HEK293 (cell line): ENCODE data around the gene TLE3.

Source experiments
- CTCF ChIP-seq: fragments of 450-650 bp; formaldehyde crosslinking; IDR thresholded peaks from 2 replicates; pipeline ENCODE4 v1.5.1; 2016; ENCODE audit warnings: missing biosample characterization, missing genetic modification characterization
- MYNN ChIP-seq: fragments of 450-650 bp; formaldehyde crosslinking; IDR thresholded peaks from 2 replicates; pipeline ENCODE4 v1.5.1; 2016; ENCODE audit warnings: missing biosample characterization, missing genetic modification characterization, borderline replicate concordance
- TCF7L2 ChIP-seq: IDR thresholded peaks from 2 replicates; pipeline ENCODE4 v1.6.1; 2011; ENCODE audit warnings: low read depth, mild to moderate bottlenecking, inconsistent platforms, low read length, moderate library complexity, borderline replicate concordance
- ZNF112 ChIP-seq: fragments of 450-650 bp; formaldehyde crosslinking; IDR thresholded peaks from 2 replicates; pipeline ENCODE4 v1.5.0; 2017; ENCODE audit warnings: missing biosample characterization, missing genetic modification characterization
- ZNF274 ChIP-seq, 2 experiments: fragments of 200-500 bp in 1 of 2; fragments of 450-650 bp in 1 of 2; sonication (Bioruptor generic) in 1 of 2; formaldehyde crosslinking in 1 of 2; IDR thresholded peaks; 2 replicates each; pipeline versions ENCODE4 v1.5.1 to v1.6.1; 2014 to 2016; ENCODE audit warnings: borderline replicate concordance in 1 of 2, inconsistent platforms in 1 of 2, low read length in 1 of 2, missing biosample characterization in 1 of 2, missing genetic modification characterization in 1 of 2
- ZNF302 ChIP-seq: fragments of 450-650 bp; formaldehyde crosslinking; IDR thresholded peaks from 2 replicates; pipeline ENCODE4 v1.5.1; 2016; ENCODE audit warnings: missing biosample characterization, missing genetic modification characterization, low read depth
- ZNF664 ChIP-seq: fragments of 450-650 bp; formaldehyde crosslinking; IDR thresholded peaks from 2 replicates; pipeline ENCODE4 v1.5.1; 2016; ENCODE audit warnings: missing biosample characterization, missing genetic modification characterization
- ZNF670 ChIP-seq: fragments of 450-650 bp; formaldehyde crosslinking; IDR thresholded peaks from 2 replicates; pipeline ENCODE4 v1.5.1; 2016; ENCODE audit warnings: missing biosample characterization, missing genetic modification characterization, low read depth
- ZNF785 ChIP-seq: fragments of 450-650 bp; formaldehyde crosslinking; IDR thresholded peaks from 2 replicates; pipeline ENCODE4 v1.5.1; 2016; ENCODE audit warnings: missing biosample characterization, missing genetic modification characterization
- ZSCAN30 ChIP-seq: fragments of 450-650 bp; IDR thresholded peaks from 2 replicates; pipeline ENCODE4 v1.5.1; 2018; ENCODE audit warnings: missing biosample characterization, mild to moderate bottlenecking, missing genetic modification characterization, moderate library complexity
- ZXDB ChIP-seq: fragments of 450-650 bp; formaldehyde crosslinking; IDR thresholded peaks from 2 replicates; pipeline ENCODE4 v1.5.1; 2016; ENCODE audit warnings: missing biosample characterization, missing genetic modification characterization
- TF ChIP-seq, protein P1 (sequence below): sonication (generic); formaldehyde crosslinking; IDR thresholded peaks from 2 replicates; pipeline ENCODE4 v1.8.1; 2022; ENCODE audit warnings: mild to moderate bottlenecking, moderate library complexity, missing genetic modification reagents
- TF ChIP-seq, protein P2 (sequence below): fragments of 450-650 bp; formaldehyde crosslinking; IDR thresholded peaks from 2 replicates; pipeline ENCODE4 v1.5.1; 2016; ENCODE audit warnings: missing biosample characterization, missing genetic modification characterization

DNA sequence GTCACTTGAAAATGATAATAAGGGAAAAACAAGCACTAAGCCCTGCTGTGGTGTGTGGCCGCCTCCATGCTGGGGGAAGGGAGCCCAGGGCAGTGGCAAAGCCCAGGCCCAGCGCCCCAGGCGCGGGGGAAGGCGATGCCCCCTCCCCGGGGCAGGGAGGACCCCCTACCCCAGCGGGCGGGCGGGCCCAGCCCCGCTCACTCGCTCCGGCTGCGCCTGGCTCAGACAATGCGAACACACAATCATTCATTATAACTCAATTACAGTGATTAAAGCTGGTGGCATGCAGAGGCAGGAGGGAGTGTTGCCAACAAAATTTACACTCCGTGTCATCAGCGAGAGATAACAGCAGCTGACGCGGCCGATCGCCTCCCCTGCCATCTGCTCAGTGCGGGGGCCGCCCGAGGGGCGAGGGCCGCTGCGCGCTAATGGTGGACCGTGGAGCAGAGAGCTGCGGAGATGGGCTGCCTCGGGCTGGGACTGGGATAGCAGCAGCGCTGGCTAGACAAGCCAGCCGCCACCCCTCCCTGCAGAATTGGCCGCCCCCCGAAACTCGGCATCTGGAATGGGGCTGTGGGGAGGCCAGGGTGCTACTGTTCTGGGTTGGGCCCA lies 64.1 kb downstream of the TLE3 start:
- TF ChIP-seq ZNF785 (tag by site-specific recombination) (no peak), CTCF (tag by site-specific recombination) (no peak), ZNF302 (tag by site-specific recombination) (no peak), TCF7L2 (no peak), ZXDB (tag by site-specific recombination) (no peak; the same call in 1 of the 2 replicates), ZNF112 (no peak), ZNF664 (tag by site-specific recombination) (no peak), ZNF274 (IDR thresholded peaks at IDR 0.05; ENCODE audit: low read length) (no peak), ZNF274 (tag by site-specific recombination; IDR thresholded peaks at IDR 0.05; ENCODE audit: borderline replicate concordance) (no peak), ZSCAN30 (tag by site-specific recombination) (peak; percentile 73; the same call in 1 of the 2 replicates), MYNN (no peak), ZNF670 (tag by site-specific recombination) (no peak)
- TF ChIP-seq, protein P1, sequence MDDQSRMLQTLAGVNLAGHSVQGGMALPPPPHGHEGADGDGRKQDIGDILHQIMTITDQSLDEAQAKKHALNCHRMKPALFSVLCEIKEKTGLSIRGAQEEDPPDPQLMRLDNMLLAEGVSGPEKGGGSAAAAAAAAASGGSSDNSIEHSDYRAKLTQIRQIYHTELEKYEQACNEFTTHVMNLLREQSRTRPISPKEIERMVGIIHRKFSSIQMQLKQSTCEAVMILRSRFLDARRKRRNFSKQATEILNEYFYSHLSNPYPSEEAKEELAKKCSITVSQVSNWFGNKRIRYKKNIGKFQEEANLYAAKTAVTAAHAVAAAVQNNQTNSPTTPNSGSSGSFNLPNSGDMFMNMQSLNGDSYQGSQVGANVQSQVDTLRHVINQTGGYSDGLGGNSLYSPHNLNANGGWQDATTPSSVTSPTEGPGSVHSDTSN (CRISPR knock-in tag): no peak
- TF ChIP-seq, protein P2, sequence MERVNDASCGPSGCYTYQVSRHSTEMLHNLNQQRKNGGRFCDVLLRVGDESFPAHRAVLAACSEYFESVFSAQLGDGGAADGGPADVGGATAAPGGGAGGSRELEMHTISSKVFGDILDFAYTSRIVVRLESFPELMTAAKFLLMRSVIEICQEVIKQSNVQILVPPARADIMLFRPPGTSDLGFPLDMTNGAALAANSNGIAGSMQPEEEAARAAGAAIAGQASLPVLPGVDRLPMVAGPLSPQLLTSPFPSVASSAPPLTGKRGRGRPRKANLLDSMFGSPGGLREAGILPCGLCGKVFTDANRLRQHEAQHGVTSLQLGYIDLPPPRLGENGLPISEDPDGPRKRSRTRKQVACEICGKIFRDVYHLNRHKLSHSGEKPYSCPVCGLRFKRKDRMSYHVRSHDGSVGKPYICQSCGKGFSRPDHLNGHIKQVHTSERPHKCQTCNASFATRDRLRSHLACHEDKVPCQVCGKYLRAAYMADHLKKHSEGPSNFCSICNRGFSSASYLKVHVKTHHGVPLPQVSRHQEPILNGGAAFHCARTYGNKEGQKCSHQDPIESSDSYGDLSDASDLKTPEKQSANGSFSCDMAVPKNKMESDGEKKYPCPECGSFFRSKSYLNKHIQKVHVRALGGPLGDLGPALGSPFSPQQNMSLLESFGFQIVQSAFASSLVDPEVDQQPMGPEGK (tag by site-specific recombination): peak; percentile 91
